Measurements from ENCODE around the gene INF2. TPM values are rescaled to one million over a fixed set of nuclear protein-coding genes. Genes with fewer than 3 reads are reported as not detected.

INF2 gene
- total RNA-seq, 1 donor = 49.2 TPM

GRCh38 chr14:104688505-104689108, 811 bp upstream of the INF2 start:
- Histone ChIP-seq H3K79me2 (ENCODE audit: insufficient read depth, low read length) (peaks cover 41% of the 10 kb centered on the region), H3K4me3 (ENCODE audit: insufficient read depth, low read length) (peak overlapping the region; percentile 91), H3K27me3 (ENCODE audit: insufficient read depth, low read length) (no peaks in the 10 kb centered on the region), H3K4me2 (ENCODE audit: insufficient read depth, low read length) (peak overlapping the region; percentile 79), H3K36me3 (ENCODE audit: insufficient read depth, low read length) (no peaks in the 10 kb centered on the region), H4K20me1 (ENCODE audit: insufficient read depth, low read length) (peaks cover 34% of the 10 kb centered on the region), H3K4me1 (ENCODE audit: insufficient read depth, low read length) (peaks cover 18% of the 10 kb centered on the region), H2AFZ (ENCODE audit: low read length) (peak overlapping the region; percentile 85), H3K27ac (ENCODE audit: low read depth, low read length) (peak overlapping the region; percentile 37), H3K9me3 (ENCODE audit: low read depth, low read length) (no peaks in the 10 kb centered on the region)
- TF ChIP-seq, protein P1, sequence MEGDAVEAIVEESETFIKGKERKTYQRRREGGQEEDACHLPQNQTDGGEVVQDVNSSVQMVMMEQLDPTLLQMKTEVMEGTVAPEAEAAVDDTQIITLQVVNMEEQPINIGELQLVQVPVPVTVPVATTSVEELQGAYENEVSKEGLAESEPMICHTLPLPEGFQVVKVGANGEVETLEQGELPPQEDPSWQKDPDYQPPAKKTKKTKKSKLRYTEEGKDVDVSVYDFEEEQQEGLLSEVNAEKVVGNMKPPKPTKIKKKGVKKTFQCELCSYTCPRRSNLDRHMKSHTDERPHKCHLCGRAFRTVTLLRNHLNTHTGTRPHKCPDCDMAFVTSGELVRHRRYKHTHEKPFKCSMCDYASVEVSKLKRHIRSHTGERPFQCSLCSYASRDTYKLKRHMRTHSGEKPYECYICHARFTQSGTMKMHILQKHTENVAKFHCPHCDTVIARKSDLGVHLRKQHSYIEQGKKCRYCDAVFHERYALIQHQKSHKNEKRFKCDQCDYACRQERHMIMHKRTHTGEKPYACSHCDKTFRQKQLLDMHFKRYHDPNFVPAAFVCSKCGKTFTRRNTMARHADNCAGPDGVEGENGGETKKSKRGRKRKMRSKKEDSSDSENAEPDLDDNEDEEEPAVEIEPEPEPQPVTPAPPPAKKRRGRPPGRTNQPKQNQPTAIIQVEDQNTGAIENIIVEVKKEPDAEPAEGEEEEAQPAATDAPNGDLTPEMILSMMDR (IDR thresholded peaks at IDR 0.05; ENCODE audit: extremely low read depth, low read depth, low read length) = no peak
- no peak for DNase-seq (ENCODE audit: insufficient read length, low spot score, missing footprints)

DNA sequence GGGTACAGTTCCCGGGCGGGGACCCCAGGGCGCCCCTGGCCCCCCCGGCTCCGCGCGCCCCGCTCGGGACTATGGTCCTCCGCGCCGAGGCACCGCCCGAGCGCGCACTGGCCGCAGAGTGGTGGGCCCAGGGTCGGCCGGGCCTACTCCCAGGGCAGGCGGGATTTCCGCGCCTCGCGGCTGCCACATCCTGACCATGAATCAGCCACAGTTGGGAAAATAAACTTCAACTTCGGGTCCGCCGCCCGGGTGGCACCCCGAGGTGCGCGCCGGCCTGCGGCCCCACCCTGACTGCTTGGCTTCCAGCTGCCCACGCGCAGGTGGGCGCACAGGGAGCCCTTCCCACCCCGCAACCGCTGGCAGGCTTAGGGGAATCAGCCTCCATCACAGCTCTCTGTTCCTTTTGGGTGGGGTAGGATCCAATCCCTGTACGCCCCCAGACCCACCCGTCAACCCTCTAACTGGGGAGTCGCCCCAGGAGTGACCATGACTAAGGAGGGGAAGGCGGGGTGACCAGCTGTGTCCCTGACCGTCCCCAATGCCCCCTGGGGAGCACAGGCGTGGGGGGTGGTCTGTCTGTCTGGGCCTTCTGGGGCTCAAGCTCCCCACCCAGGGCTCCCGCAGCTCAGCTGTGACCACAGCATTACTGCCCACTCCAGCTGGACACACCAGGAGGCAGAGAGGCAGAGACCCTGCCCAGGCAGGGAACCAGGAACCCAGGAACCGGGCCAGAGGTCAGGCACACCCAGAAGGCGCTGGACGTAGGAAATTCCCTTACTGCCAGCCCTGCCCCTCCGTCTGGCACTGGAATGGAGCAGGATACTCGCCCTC, 678 bp downstream of the INF2 start:
- TF ChIP-seq, protein P1 (IDR thresholded peaks at IDR 0.05; ENCODE audit: extremely low read depth, low read depth, low read length) = no peak
- H3K9me3 ChIP-seq (ENCODE audit: low read depth, low read length) = no peaks in the 10 kb centered on the region
- no peaks in the 10 kb centered on the region for H3K27me3 ChIP-seq (ENCODE audit: insufficient read depth, low read length)
- H3K27ac ChIP-seq (ENCODE audit: low read depth, low read length) = peak overlapping the region; percentile 61
- H3K4me2 ChIP-seq (ENCODE audit: insufficient read depth, low read length) = peak overlapping the region; percentile 83
- peak; percentile 97 for DNase-seq (ENCODE audit: insufficient read length, low spot score, missing footprints)
- H4K20me1 ChIP-seq (ENCODE audit: insufficient read depth, low read length) = peaks cover 49% of the 10 kb centered on the region
- peak overlapping the region; percentile 3 for H2AFZ ChIP-seq (ENCODE audit: low read length)
- H3K79me2 ChIP-seq (ENCODE audit: insufficient read depth, low read length) = peaks cover 56% of the 10 kb centered on the region
- no peaks in the 10 kb centered on the region for H3K36me3 ChIP-seq (ENCODE audit: insufficient read depth, low read length)
- peaks cover 20% of the 10 kb centered on the region for H3K4me1 ChIP-seq (ENCODE audit: insufficient read depth, low read length)
- H3K4me3 ChIP-seq (ENCODE audit: insufficient read depth, low read length) = peak overlapping the region; percentile 91

DNA sequence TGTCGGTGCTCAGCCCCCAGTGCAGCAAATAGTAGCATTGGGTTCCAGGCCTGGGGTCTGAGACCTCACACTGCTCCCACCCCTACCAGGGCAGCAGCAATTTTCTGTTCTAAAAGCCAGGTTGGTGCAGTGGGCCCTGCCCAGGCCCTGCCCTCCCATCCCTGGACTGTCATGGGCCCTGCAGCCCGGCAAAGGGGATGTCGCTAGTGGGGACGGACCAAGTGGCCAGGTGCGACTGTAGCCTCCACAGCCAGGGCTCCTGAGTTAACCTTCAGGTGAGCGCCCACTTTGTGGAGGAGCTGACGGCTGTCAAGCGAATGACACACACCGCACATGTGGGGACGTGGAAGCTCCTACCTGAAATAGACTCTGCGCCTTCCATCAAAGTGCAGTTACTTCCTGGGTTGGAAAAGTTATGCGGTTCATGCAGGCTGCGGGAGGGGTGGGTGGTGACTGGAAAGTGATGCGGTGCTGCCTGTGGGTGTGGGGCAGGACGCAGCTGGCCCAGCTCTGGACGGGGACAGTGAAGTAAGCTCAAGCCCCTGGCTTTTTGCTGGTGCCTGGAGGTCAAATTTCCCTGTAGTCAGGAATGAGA, 1.5 kb downstream of the INF2 start:
- H3K4me3 ChIP-seq (ENCODE audit: insufficient read depth, low read length) = peak overlapping the region; percentile 91
- TF ChIP-seq, protein P1 (IDR thresholded peaks at IDR 0.05; ENCODE audit: extremely low read depth, low read depth, low read length) = no peak
- H3K4me1 ChIP-seq (ENCODE audit: insufficient read depth, low read length) = peaks cover 20% of the 10 kb centered on the region
- no peaks in the 10 kb centered on the region for H3K27me3 ChIP-seq (ENCODE audit: insufficient read depth, low read length)
- H3K36me3 ChIP-seq (ENCODE audit: insufficient read depth, low read length) = peaks cover 4% of the 10 kb centered on the region
- no peaks in the 10 kb centered on the region for H3K9me3 ChIP-seq (ENCODE audit: low read depth, low read length)
- peaks cover 57% of the 10 kb centered on the region for H4K20me1 ChIP-seq (ENCODE audit: insufficient read depth, low read length)
- peaks cover 65% of the 10 kb centered on the region for H3K79me2 ChIP-seq (ENCODE audit: insufficient read depth, low read length)
- no peak overlapping the region for H2AFZ ChIP-seq (ENCODE audit: low read length)
- peak overlapping the region; percentile 83 for H3K4me2 ChIP-seq (ENCODE audit: insufficient read depth, low read length)
- DNase-seq (ENCODE audit: insufficient read length, low spot score, missing footprints) = no peak
- peak overlapping the region; percentile 61 for H3K27ac ChIP-seq (ENCODE audit: low read depth, low read length)

Data from osteoblast (primary cell).